Measurements from ENCODE around the gene CHCHD3.

Gene CHCHD3

GRCh38 chr7:132942701-132943100 is 139.2 kb downstream of the CHCHD3 start (continued):
- TF ChIP-seq SNAI2 (CRISPR knock-in tag; IDR thresholded peaks at IDR 0.05) = no peak
- TF ChIP-seq POU6F1 (CRISPR knock-in tag; IDR thresholded peaks at IDR 0.05; ENCODE audit: borderline replicate concordance, low read depth) = no peak
- TF ChIP-seq CSDC2 (CRISPR knock-in tag; IDR thresholded peaks at IDR 0.05) = no peak
- TF ChIP-seq ZNF70 (CRISPR knock-in tag; IDR thresholded peaks at IDR 0.05) = no peak
- no peak for TF ChIP-seq ISL1 (CRISPR knock-in tag; IDR thresholded peaks at IDR 0.05)
- TF ChIP-seq TCF4 (CRISPR knock-in tag; IDR thresholded peaks at IDR 0.05; ENCODE audit: borderline replicate concordance) = no peak
- TF ChIP-seq ZNF8 (CRISPR knock-in tag; IDR thresholded peaks at IDR 0.05) = no peak

- TF ChIP-seq GLIS3 (CRISPR knock-in tag; IDR thresholded peaks at IDR 0.05) = no peak
- no peak for TF ChIP-seq CSDC2 (CRISPR knock-in tag; IDR thresholded peaks at IDR 0.05)
- TF ChIP-seq ARNTL (CRISPR knock-in tag; IDR thresholded peaks at IDR 0.05; ENCODE audit: borderline replicate concordance, low read depth) = no peak
- no peak for TF ChIP-seq PATZ1 (CRISPR knock-in tag; IDR thresholded peaks at IDR 0.05; ENCODE audit: borderline replicate concordance)
- no peak for TF ChIP-seq OSR1 (CRISPR knock-in tag; IDR thresholded peaks at IDR 0.05)
- no peak for TF ChIP-seq ZNF8 (CRISPR knock-in tag; IDR thresholded peaks at IDR 0.05)
- TF ChIP-seq TSHZ2 (CRISPR knock-in tag; IDR thresholded peaks at IDR 0.05) = no peak
- no peak for TF ChIP-seq ZNF565 (CRISPR knock-in tag; conservative IDR thresholded peaks at IDR 0.05; ENCODE audit: low read depth)
- TF ChIP-seq ZNF70 (CRISPR knock-in tag; IDR thresholded peaks at IDR 0.05) = no peak
- TF ChIP-seq ZFP3 (CRISPR knock-in tag; IDR thresholded peaks at IDR 0.05) = no peak
- TF ChIP-seq RARB (CRISPR knock-in tag; IDR thresholded peaks at IDR 0.05) = no peak
- TF ChIP-seq ISL1 (CRISPR knock-in tag; IDR thresholded peaks at IDR 0.05) = no peak
These were observed 140.0 kb downstream of the CHCHD3 start for GRCh38 chr7:132941905-132942304.

GRCh38 chr7:132941428-132941827 is 140.5 kb downstream of the CHCHD3 start:
- TF ChIP-seq GLIS3 (CRISPR knock-in tag; IDR thresholded peaks at IDR 0.05) (no peak), ZNF565 (CRISPR knock-in tag; conservative IDR thresholded peaks at IDR 0.05; ENCODE audit: low read depth) (no peak), PPARA (CRISPR knock-in tag; IDR thresholded peaks at IDR 0.05; ENCODE audit: borderline replicate concordance) (no peak), PATZ1 (CRISPR knock-in tag; IDR thresholded peaks at IDR 0.05; ENCODE audit: borderline replicate concordance) (no peak), BACH2 (CRISPR knock-in tag; IDR thresholded peaks at IDR 0.05; ENCODE audit: borderline replicate concordance) (no peak), POU6F1 (CRISPR knock-in tag; IDR thresholded peaks at IDR 0.05; ENCODE audit: borderline replicate concordance, low read depth) (no peak), CREB5 (CRISPR knock-in tag; IDR thresholded peaks at IDR 0.05; ENCODE audit: low read depth) (no peak), ZNF8 (CRISPR knock-in tag; IDR thresholded peaks at IDR 0.05) (no peak), ZNF70 (CRISPR knock-in tag; IDR thresholded peaks at IDR 0.05) (no peak), TOX (CRISPR knock-in tag; IDR thresholded peaks at IDR 0.05; ENCODE audit: borderline replicate concordance) (no peak), ZC3H10 (CRISPR knock-in tag; IDR thresholded peaks at IDR 0.05) (no peak), CSRNP3 (CRISPR knock-in tag; IDR thresholded peaks at IDR 0.05) (no peak), SNAI2 (CRISPR knock-in tag; IDR thresholded peaks at IDR 0.05) (no peak), ZFP30 (CRISPR knock-in tag; IDR thresholded peaks at IDR 0.05) (no peak), TCF4 (CRISPR knock-in tag; IDR thresholded peaks at IDR 0.05; ENCODE audit: borderline replicate concordance) (no peak), ZFP3 (CRISPR knock-in tag; IDR thresholded peaks at IDR 0.05) (no peak), ARNTL (CRISPR knock-in tag; IDR thresholded peaks at IDR 0.05; ENCODE audit: borderline replicate concordance, low read depth) (no peak)
- ATAC-seq = no peak

More at GRCh38 chr7:132941905-132942304, 140.0 kb downstream of the CHCHD3 start:
- no peak for ATAC-seq

Data from SK-N-SH treated with all-trans-retinoic acid at 6 μM for 48 hours (cell line).